Cerebellar cortex (tissue), 1 donor: ENCODE results near the gene HYAL2.

ENCODE experiments used
- DNase-seq: peaks from one replicate; pipeline ENCODE4 v3.0.0-alpha.2; 2015; ENCODE audit warnings: low spot score

The HYAL2 gene

DNA sequence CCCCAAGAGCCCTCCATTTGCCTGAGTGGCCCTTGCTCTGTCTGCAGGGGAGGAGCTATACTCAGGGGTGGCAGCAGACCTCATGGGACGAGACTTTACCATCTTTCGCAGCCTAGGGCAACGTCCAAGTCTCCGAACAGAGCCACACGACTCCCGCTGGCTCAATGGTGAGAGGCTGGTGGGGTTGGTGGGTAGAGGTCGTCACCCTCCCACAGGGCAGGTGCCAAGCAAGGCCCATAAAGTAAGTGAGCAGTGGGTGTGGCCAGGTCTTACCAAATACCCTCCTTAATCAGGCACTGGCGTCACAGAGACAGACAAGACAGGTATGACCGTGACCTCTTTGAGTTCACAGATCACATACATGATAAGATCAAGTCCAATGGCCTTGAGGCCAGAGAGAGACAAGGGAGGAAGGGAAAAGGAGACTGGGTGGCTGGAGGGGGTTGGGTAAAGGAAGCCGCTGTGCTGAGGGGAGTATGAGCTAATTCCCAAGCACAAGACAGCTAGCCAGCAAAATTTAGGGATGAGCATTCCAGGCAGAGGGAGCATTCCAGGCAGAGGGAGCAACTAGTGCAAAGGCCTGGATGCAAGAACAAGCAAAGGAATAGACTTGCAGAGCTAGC is 51.1 kb downstream of the HYAL2 start:
- DNase-seq = no peak

DNA sequence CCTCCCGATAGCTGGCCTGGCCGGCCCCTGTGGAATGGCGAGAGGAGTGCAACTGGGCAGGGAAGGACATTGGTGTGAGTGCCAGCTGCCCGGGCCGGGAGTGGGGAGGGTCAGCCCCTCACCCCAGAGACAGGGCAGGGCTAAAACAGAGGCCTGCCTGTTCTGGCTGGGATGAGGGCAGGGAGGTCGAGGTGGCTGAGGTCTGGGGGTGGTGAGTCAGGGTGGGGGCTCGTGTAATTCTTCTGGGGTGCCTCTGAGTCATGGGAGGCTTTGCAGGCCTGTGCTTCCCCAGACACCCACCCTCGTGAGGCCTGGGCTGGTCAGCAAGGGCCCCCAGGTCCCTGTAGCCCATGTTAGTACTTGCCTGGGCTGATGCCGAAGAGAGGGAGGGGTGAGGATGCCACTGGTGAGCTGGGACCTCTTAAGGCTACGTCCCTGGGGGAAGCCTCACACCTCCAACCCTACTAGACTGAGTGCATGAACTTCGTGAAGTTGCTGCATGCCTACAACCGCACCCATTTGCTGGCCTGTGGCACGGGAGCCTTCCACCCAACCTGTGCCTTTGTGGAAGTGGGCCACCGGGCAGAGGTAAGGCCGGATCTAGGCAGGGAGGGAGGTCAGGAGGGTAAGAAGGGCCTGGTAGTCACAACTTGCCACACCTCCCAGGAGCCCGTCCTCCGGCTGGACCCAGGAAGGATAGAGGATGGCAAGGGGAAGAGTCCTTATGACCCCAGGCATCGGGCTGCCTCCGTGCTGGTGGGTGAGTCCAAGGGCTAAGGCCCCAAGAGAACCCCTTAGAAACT is 51.9 kb downstream of the HYAL2 start:
- DNase-seq = no peak

DNA sequence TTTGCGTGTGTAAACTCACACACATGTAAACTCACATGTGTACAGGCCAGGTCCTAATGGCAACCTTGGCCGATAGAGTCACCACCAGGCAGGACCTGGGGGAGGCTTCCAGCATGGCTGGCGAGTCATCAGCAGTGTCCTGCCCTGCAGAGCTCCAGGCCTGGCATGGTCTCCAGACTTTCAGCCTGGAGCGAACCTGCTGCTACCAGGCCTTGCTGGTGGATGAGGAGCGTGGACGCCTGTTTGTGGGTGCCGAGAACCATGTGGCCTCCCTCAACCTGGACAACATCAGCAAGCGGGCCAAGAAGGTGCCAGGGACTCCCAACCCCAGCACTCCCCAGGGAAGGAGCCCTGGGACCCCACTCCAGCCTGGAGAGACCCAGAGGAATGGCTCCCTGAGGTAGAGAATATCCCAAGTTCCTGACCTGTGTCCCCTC is 52.5 kb downstream of the HYAL2 start:
- no peak for DNase-seq

DNA sequence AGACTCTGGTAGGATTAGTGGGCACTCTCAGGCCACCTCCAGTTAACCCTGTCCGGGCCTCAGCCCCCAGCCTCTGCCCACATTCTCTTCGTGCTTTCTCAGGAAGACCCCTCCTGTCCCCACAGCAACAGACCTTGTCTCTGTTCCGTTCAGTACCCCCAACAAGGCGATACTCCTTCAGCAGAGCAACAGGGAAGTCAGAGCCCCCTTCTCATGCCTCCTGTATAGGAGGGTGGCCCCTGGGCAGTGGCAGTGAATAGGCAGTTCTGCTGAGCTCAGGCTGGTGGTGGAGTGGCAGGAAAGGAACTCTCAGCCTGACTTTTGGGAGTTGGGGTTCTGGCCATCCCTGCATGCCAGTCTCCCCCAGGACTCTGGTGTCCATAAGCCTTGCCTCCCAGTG is 53.1 kb downstream of the HYAL2 start:
- DNase-seq = no peak

DNA sequence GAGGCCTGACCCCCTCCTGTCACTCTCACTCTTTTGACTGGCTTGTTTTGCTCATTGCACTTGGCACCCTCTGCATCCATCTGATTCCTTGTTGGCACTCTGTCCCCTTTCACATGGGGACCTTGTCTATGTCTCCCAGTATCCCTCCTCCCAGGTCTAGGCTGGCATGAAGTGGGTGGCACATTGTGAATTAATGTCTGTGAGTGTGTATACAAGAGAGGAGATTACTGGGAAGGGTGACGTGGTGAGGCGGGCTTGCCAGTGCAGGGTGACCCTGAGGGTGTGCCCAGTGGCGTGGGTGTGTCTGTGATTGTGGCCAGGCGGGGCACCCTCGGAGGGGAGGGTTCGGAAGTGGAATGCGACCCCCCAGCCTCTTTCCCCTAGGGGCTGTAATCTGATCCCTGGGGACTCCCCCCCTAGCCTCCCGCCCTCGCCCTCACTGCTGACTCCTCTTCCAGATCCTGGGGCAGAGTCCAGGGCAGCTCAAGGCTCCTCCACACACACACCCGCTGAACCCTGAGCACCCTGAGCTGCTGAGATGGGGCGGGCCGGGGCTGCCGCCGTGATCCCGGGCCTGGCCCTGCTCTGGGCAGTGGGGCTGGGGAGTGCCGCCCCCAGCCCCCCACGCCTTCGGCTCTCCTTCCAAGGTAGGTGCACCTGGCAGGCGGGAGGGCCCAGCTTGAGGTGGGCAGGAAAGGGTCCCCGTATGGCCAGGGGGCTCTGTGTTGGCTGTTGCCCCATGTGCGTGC is 53.7 kb downstream of the HYAL2 start, which contains the start of gene SEMA3B:
Gene SEMA3B, plus strand, starts transcription at position 445 of the 749 bp plus-strand sequence. Its CDS starts 94 bp downstream, at position 539.
- DNase-seq = no peak

DNA sequence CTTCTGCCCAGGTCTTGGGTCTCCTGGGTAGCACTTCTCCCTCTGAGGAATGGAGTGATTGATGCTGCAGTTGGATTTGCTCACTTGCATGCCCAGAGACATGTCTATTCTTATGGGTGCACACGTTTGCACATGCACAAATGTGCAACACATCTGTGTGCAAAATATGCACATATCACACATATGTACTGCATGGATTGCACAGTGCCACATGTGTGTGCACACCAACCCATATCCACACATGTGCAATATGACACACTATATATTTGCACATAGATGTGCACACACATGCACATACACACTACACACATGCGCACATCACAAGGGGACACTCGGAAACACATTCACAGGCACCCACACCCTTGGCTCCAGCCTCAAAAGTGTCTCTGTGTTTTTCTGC is 54.3 kb downstream of the HYAL2 start:
- no peak for DNase-seq
